ENCODE results near the gene ZNF716.
"Not testable (repeated sequence)": the region's sequence is repeated elsewhere in the genome, so short reads cannot be mapped to it uniquely, and the experiment has no call there.

Gene ZNF716

DNA sequence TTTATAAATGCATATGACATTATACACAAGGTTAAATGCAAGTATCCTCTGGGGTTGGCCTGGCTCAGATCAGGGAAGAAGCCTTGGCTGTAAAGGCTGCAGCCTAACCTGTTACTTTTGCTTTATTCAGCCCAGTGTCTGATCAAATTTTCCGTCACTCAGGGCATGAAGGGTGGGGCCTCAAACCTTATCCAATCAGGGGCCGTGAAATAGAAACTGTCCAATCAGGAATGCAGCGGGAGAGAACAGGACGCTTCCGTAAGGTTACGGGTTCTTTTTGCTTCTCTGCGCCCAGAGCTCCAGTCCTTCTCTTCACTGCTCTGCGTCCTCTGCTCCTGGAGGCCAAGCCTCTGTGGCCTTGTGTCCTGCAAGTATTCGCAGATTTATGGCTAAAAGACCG lies at the start of gene ZNF716:
Gene ZNF716 (plus strand): TSS at position 274 of the 400 bp plus-strand sequence. CDS start 112 bp downstream, at position 386.
- TF ChIP-seq ZNF274 (IDR thresholded peaks at IDR 0.05; ENCODE audit: low read depth, low read length): no peak
- H3K4me3 ChIP-seq (ENCODE audit: low read length): no peak within 1 kb of the TSS

DNA sequence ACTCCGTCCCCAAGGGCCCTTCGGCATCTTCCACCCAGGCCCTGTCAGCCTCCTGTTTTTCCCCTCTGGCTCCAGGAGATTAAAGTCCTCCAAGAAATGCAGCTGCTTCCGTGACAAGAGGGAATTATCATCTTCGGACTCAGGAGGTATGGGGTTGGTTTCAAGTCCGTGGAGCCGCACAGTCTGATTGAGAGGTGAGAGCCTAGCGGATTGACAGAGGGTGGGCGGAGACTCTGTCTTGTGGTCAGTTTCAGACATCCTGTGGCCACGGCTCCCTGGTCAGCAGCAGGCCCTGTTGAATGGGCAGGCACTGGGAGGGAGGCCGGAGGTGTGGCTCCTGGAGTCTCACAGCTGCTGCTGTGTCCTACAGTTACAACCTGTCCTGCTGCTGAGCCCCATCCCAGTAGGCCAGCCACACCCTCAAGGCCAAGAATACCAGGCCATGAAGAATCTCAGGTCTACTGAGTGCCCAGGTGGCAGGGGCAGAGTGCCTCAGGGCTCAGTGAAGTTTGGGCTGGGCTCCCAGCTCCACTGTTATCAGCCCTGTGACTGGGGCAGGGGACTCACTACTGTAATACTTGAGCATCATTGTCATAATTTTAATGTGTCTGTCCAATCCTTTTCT lies 49.3 kb upstream of the ZNF716 start:
- H3K4me3 ChIP-seq (ENCODE audit: low read length): no peak overlapping the region
- no peak for TF ChIP-seq ZNF274 (IDR thresholded peaks at IDR 0.05; ENCODE audit: low read depth, low read length)

DNA sequence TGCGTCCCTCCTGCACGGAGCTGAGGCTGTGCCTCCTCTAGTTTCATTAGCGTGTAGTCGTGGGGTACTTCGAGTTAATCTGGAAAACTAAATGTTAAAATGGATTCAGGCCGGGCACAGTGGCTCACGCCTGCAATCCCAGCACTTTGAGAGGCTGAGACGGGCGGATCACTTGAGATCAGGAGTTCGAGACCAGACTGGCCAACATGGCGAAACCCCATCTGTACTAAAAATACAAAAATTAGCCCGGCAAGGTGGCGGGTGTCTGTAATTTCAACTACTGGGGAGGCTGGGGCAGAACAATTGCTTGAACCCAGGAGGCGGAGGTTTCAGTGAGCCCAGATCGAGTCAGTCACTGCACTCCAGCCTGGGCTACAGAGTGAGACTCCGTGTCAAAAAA lies 46.9 kb upstream of the ZNF716 start:
- not testable (repeated sequence) for H3K4me3 ChIP-seq (ENCODE audit: low read length)

DNA sequence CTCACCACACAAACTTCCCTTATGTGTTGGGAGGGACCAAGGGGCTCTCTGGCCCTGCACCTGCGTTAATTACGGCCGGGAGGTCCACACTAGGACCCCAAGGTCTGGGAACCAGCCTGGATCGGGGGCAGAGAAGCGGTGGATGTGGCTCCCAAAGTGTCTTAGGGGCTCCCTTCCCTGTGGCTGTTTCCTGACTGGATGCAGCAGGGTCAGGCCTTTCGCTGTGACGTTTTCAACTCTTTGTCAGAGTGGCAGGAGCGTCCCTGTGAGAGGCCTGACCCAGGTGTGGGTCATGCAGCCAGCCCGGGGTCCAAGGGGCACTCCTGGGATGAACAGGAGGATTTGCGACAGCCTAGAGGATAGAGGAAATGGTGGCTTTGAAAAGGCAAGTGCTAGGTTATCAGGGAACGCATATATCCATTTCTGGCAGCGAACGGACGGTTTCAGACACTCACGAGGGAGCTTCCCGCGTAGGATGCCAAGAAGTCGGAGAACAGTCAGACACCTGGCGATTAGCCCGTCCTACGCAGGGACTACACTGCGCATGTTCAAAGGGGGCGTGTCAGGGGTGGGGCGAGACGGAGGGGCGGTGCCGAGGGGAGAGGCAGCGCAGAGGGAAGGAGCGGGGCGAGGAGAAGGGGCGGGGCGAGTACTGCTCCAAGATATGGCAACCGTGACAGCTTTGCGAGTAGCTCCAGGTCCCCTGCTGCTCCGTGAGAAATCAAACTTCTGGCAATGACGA lies 46.2 kb upstream of the ZNF716 start:
- H3K4me3 ChIP-seq (ENCODE audit: low read length): no peak overlapping the region
- no peak for TF ChIP-seq ZNF274 (IDR thresholded peaks at IDR 0.05; ENCODE audit: low read depth, low read length)

DNA sequence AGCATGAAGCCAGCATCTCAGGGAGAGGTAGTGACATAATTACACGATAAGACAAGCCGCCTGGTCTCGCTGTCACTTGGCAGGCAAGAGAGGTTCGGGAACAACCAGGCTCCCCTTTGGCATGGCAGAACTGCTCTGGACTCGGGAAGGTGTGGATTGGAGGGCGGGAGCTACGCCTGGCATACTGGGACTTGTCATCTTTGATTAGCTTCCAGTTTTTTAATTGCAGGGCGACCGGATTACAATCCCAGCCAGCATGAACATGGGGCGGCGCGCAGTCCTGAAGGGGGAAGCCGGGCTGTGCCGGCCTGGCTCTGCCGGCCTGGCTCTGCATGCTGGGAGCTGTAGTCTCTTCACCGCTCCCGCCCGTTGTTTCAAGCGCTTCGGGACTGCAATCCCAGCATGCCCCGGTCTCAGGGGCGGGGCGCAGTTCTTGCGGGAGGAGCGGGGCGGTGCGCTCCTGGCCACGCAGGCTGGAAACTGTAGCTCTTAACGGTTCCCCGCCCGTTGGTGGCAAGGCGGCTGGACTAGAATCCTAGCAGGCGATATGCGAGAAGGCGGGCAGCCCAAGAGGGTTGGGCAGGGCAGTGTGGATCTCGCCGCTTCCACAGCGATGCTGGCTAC lies 45.5 kb upstream of the ZNF716 start:
- no peak overlapping the region for H3K4me3 ChIP-seq (ENCODE audit: low read length)
- TF ChIP-seq ZNF274 (IDR thresholded peaks at IDR 0.05; ENCODE audit: low read depth, low read length): no peak

DNA sequence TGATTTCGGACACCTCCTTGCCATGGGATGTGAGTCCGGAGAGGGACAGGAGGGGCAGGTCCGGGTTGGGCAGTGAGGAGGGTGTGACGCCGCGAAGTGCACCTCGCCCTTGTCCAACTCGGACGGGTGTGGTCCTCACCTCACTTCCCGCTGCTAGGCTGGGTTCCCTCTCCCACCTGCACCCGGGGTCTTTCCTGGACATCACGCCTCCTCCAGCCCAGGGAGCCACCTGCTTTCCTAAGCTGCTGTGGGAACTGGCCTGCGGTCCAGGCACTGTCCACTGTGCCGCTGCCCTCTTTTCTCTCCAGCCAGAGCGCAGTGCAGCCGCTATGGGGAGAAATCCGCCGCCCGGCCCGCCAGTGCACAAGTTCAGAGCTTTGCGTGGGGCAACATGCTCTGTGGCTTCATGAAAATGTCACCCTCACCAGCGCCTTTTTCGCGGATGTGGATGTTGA lies 45.0 kb upstream of the ZNF716 start:
- TF ChIP-seq ZNF274 (IDR thresholded peaks at IDR 0.05; ENCODE audit: low read depth, low read length): no peak
- H3K4me3 ChIP-seq (ENCODE audit: low read length): no peak overlapping the region

DNA sequence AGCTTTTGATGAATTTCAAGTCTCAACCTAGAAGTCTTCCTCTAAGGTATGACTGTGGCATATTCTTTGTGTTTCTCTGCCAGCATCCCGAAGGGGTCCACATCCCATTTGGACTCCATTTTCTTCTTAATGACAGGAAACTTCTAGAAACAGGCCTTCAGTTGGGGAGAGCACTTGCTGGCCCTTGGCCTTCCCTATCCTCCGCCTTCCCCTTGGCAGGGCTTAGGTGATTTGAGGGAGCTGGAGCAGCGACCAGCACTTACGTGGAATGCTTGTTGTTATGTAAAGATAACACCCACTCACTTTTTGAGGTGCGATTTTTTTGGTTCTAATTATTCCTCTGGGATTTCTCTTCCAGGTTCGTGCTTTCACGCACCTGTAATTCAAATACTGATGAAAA lies 42.9 kb upstream of the ZNF716 start:
- no peak for TF ChIP-seq ZNF274 (IDR thresholded peaks at IDR 0.05; ENCODE audit: low read depth, low read length)

DNA sequence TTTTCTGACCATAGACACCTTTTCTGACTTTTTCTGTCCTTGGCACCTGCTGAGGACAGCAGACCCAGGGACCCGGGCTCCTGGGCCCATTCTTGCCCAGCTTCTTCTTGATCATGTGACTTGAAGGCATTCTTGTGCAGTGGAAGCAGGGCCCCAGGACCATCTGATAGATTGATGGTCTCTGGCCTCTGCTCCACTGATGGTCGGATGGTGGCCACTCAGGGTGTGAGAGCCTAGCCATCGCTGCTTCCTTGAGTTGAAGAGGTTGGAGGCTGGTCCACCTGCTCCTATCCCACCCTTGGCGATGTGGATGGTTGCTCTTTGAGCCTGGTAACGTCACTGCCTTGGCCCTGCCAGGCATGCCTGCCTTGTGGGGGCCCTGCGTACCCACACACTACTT lies 37.8 kb upstream of the ZNF716 start:
- no peak for TF ChIP-seq ZNF274 (IDR thresholded peaks at IDR 0.05; ENCODE audit: low read depth, low read length)
- no peak overlapping the region for H3K4me3 ChIP-seq (ENCODE audit: low read length)

More for the DNA sequence above, 42.9 kb upstream of the ZNF716 start:
- H3K4me3 ChIP-seq (ENCODE audit: low read length): no peak overlapping the region

DNA sequence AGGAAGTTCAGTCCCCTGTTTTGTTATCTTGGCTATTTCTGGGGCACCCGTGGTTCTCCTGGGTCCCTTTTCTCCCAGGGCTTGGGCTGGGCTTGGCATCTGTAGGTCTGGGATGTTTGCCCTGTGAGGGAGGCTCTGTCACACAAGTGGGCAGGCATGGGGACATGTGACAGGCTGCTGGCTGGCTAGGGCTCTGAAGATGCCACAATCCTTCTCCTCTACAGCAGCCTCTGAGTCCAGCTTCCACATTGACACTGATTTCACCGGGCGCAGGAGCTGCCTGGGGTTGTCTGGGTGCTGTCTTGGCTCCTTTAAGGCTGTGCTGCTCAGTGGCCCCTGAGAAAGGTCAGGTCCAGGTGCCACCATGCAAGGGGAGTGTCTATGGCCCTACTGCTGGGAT lies 37.4 kb upstream of the ZNF716 start:
- no peak for TF ChIP-seq ZNF274 (IDR thresholded peaks at IDR 0.05; ENCODE audit: low read depth, low read length)
- H3K4me3 ChIP-seq (ENCODE audit: low read length): no peak overlapping the region

DNA sequence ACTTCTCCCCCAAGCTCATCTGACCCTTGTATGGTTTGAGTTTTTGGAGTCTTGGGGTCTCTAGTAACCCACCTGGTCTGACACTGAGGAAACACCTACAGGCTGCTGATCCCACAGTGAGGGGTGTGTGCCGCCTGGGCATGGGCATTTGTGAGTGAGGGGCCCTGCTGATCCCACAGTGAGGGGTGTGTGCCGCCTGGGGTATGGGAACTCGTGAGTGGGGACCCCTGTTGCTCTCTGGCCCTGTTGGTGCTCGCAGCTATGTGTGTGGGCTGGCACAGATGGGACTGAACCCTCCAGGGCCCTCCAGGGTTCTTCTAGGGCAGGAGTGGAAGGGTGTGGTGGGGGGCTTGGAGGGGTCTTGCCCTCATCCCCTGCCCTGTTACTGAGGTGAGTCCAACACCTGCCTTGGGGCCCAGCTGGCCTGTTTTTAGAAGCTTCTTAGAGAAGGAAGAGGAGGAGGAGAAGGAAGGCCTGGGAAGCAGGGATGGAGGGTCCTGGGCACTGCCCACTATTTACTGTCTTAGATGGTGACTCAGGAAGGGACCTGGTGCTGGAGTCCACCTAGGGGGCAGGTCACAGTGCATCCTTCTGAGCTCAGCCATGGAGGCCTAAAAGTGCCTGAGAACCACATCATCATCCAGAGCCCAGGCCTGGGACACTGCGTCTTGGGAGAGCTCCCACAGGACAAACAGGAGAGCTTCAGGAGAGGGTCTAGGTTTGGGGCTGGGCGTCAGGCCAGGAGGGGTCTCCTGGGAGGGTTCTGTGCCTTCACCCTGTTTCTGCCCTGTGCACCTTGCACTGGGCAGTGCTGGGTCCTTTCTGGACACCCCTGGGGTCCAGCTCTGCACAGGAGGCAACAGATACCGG lies 36.2 kb upstream of the ZNF716 start:
- no peak overlapping the region for H3K4me3 ChIP-seq (ENCODE audit: low read length)
- TF ChIP-seq ZNF274 (IDR thresholded peaks at IDR 0.05; ENCODE audit: low read depth, low read length): no peak

DNA sequence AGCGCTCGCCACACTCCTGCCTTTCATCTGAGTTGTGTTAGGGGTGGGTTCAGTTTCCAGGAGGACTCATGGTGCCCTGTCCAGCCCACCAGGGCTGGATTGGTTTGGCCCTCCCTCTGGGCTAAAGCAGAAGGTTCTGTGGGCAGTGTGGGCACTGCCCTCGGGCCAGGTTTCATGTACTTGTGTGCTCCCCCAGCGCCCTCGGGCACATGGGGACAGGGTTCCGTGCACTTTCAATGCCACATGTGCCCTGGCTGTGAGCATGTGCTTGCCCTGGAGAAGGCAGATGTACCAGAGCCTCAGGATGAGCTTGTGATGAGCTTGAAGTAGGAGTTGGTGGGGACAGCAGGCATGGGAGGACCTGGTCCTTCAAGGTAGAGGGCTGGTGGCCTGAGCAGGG lies 35.6 kb upstream of the ZNF716 start:
- TF ChIP-seq ZNF274 (IDR thresholded peaks at IDR 0.05; ENCODE audit: low read depth, low read length): no peak
- H3K4me3 ChIP-seq (ENCODE audit: low read length): no peak overlapping the region

DNA sequence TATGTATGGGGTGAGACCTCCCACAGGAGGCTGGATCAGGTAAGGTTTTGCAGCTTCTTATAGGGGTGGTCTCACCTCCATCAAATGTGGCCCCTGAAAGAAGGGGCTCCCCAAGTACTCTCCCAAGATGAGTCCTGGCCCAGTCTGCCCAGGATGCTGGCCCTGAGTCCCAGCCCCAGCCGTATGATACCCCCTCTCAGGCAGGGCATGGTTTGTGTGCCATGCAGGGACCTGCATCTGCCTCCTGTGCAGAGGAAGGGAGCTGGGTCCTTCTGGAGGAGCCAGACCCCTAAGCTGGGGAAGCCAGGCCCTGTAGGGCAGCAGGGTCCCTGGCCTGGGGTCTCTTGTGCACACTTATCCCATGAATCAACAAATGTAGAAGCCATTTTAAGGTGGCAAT lies 35.1 kb upstream of the ZNF716 start:
- no peak for TF ChIP-seq ZNF274 (IDR thresholded peaks at IDR 0.05; ENCODE audit: low read depth, low read length)
- no peak overlapping the region for H3K4me3 ChIP-seq (ENCODE audit: low read length)

DNA sequence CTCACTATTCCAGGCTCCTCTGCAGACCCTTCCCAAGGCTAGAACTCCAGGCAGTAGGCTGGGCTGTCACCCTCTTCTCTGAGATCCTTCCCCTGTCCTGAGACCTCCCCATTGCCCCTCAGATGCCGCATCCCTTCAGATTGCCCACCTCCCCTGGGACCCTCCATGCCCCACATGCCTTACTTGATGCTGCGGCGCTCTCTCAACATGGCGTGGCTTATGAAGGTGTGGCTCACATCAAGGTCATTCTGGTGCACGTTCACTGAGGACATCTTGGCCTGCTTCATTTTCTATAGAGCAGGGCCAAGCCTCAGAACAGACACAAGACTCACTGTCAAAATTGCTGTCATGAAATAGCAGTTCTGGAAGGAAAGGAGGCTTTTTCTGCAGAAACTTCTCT lies 34.7 kb upstream of the ZNF716 start:
- TF ChIP-seq ZNF274 (IDR thresholded peaks at IDR 0.05; ENCODE audit: low read depth, low read length): no peak
- H3K4me3 ChIP-seq (ENCODE audit: low read length): no peak overlapping the region

DNA sequence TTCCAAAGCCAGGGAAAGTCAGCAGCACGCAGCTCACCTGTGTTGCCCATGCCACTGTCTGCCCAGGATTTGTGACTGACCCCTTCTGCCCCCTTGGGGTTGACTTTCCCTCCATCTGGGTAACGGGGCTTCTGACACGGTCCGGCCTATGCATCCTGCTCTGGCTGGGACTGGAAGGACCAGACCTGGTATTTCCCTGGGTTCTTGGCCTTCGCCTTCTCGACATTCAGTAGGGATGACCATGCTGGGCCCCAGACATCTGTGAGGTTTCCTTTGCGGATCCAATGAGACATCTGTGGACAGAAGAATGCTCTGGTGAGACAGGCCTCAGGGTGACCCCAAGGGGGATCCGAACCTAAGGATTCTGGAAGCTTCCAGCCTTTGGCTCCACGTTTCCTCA lies 34.2 kb upstream of the ZNF716 start:
- no peak for TF ChIP-seq ZNF274 (IDR thresholded peaks at IDR 0.05; ENCODE audit: low read depth, low read length)

More for the DNA sequence above, 34.2 kb upstream of the ZNF716 start:
- no peak overlapping the region for H3K4me3 ChIP-seq (ENCODE audit: low read length)
